Measurements from ENCODE around the gene CRHR2. TPM values are rescaled to one million over a fixed set of nuclear protein-coding genes. Genes with fewer than 3 reads are reported as not detected.

The CRHR2 gene
- total and polyA plus RNA-seq, 4 donors: 0.02 to 0.20 TPM; not detected in 2

DNA sequence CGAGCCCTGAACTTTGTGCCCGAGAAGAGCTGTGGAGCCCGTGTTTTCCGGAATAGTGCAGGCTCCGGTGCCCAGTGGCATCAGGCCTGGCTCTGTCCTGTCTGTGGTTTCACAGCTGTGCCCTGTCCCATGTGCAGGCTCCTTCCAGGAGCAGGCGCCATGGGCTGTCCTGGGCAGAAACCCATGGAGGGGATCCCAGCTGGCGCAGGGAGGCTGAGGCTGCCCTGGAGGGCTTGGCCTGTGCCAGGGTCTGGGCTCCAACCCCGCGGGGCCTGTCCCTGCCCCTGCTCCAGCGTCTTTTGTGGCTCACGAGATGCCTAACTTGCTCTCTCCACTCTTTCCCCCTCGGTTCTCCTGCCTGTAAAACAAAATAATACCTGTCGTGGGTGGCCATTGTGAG is 23.3 kb upstream of the CRHR2 start:
- DNase-seq (no peak), ATAC-seq (ENCODE audit: insufficient read depth, low FRiP score) (no peak)
- H3K4me3 ChIP-seq: no peak overlapping the region
- no peaks in the 10 kb centered on the region for H3K27me3 ChIP-seq (ENCODE audit: control insufficient read depth in 3 of 3, insufficient read depth in 3 of 3, low read length in 2 of 3)
- no peak overlapping the region for H3K27ac ChIP-seq (ENCODE audit: low read depth in 1 of 2, low read length in 1 of 2)
- H3K9me3 ChIP-seq (ENCODE audit: control insufficient read depth in 4 of 4, insufficient read depth in 3 of 4, low read length in 3 of 4): no peaks in the 10 kb centered on the region
- H3K4me1 ChIP-seq (ENCODE audit: control insufficient read depth in 5 of 5, insufficient read depth in 5 of 5, low read length in 5 of 5): peaks cover 0 to 3% (median 0%) of the 10 kb centered on the region in 5 donors
- 92 to 94% methylated on average over 13 of the region's 13 CpGs for WGBS, 2 donors
- TF ChIP-seq, protein P1, sequence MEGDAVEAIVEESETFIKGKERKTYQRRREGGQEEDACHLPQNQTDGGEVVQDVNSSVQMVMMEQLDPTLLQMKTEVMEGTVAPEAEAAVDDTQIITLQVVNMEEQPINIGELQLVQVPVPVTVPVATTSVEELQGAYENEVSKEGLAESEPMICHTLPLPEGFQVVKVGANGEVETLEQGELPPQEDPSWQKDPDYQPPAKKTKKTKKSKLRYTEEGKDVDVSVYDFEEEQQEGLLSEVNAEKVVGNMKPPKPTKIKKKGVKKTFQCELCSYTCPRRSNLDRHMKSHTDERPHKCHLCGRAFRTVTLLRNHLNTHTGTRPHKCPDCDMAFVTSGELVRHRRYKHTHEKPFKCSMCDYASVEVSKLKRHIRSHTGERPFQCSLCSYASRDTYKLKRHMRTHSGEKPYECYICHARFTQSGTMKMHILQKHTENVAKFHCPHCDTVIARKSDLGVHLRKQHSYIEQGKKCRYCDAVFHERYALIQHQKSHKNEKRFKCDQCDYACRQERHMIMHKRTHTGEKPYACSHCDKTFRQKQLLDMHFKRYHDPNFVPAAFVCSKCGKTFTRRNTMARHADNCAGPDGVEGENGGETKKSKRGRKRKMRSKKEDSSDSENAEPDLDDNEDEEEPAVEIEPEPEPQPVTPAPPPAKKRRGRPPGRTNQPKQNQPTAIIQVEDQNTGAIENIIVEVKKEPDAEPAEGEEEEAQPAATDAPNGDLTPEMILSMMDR (IDR thresholded peaks at IDR 0.05; ENCODE audit: control extremely low read depth, extremely low read depth): no peak
- H3K9ac ChIP-seq (ENCODE audit: insufficient read depth in 1 of 2, low read length in 2 of 2): no peak overlapping the region
- no peaks in the 10 kb centered on the region for H3K36me3 ChIP-seq (ENCODE audit: control insufficient read depth in 4 of 4, insufficient read depth in 4 of 4, low read length in 4 of 4)

- Histone ChIP-seq H3K36me3 (ENCODE audit: control insufficient read depth in 4 of 4, insufficient read depth in 4 of 4, low read length in 4 of 4) (no peaks in the 10 kb centered on the region), H3K27ac (ENCODE audit: low read depth in 1 of 2, low read length in 1 of 2) (no peak overlapping the region), H3K4me1 (ENCODE audit: control insufficient read depth in 5 of 5, insufficient read depth in 5 of 5, low read length in 5 of 5) (peaks cover 0 to 4% (median 0%) of the 10 kb centered on the region in 5 donors), H3K4me3 (no peak overlapping the region), H3K9ac (ENCODE audit: insufficient read depth in 1 of 2, low read length in 2 of 2) (no peak overlapping the region), H3K9me3 (ENCODE audit: control insufficient read depth in 4 of 4, insufficient read depth in 3 of 4, low read length in 3 of 4) (no peaks in the 10 kb centered on the region), H3K27me3 (ENCODE audit: control insufficient read depth in 3 of 3, insufficient read depth in 3 of 3, low read length in 2 of 3) (no peaks in the 10 kb centered on the region)
- TF ChIP-seq, protein P1 (IDR thresholded peaks at IDR 0.05; ENCODE audit: control extremely low read depth, extremely low read depth): no peak
- DNase-seq (no peak), ATAC-seq (ENCODE audit: insufficient read depth, low FRiP score) (no peak)
- WGBS, 2 donors: 90 to 92% methylated on average over 8 of the region's 8 CpGs
These were observed 22.8 kb upstream of the CRHR2 start for GRCh38 chr7:30705008-30705407.

GRCh38 chr7:30703756-30704155 is 21.5 kb upstream of the CRHR2 start:
- Histone ChIP-seq H3K27ac (ENCODE audit: low read depth in 1 of 2, low read length in 1 of 2) (no peak overlapping the region), H3K4me1 (ENCODE audit: control insufficient read depth in 5 of 5, insufficient read depth in 5 of 5, low read length in 5 of 5) (peaks cover 0 to 10% (median 0%) of the 10 kb centered on the region in 5 donors), H3K9me3 (ENCODE audit: control insufficient read depth in 4 of 4, insufficient read depth in 3 of 4, low read length in 3 of 4) (no peaks in the 10 kb centered on the region), H3K36me3 (ENCODE audit: control insufficient read depth in 4 of 4, insufficient read depth in 4 of 4, low read length in 4 of 4) (no peaks in the 10 kb centered on the region), H3K4me3 (no peak overlapping the region), H3K27me3 (ENCODE audit: control insufficient read depth in 3 of 3, insufficient read depth in 3 of 3, low read length in 2 of 3) (no peaks in the 10 kb centered on the region), H3K9ac (ENCODE audit: insufficient read depth in 1 of 2, low read length in 2 of 2) (no peak overlapping the region)
- ATAC-seq (ENCODE audit: insufficient read depth, low FRiP score) (no peak), DNase-seq (no peak)
- TF ChIP-seq, protein P1 (IDR thresholded peaks at IDR 0.05; ENCODE audit: control extremely low read depth, extremely low read depth): no peak
- WGBS, 2 donors: 87 to 88% methylated on average over 4 of the region's 4 CpGs

DNA sequence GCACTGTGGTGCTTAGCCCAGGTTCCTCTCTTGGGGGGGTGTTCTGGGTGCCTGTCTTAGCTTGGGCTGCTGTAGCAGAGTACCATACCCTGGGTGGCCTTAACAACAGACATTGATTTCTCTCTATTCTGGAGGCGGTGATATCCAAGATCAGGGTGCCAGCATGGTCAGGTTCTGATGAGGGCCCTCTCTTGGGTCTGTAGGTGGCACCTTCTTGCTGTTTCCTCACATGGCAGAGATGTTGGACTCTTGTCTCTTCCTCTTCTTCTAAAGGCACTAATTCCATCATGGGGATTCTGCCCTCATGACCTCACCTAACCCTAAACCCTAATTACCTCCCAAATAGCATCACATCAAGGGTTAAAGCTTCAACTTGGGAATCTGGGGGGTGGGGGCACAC is 19.9 kb upstream of the CRHR2 start:
- Histone ChIP-seq H3K27ac (ENCODE audit: low read depth in 1 of 2, low read length in 1 of 2) (no peak overlapping the region), H3K4me1 (ENCODE audit: control insufficient read depth in 5 of 5, insufficient read depth in 5 of 5, low read length in 5 of 5) (peaks cover 0 to 14% (median 0%) of the 10 kb centered on the region in 5 donors), H3K4me3 (no peak overlapping the region), H3K9ac (ENCODE audit: insufficient read depth in 1 of 2, low read length in 2 of 2) (no peak overlapping the region), H3K9me3 (ENCODE audit: control insufficient read depth in 4 of 4, insufficient read depth in 3 of 4, low read length in 3 of 4) (no peaks in the 10 kb centered on the region), H3K36me3 (ENCODE audit: control insufficient read depth in 4 of 4, insufficient read depth in 4 of 4, low read length in 4 of 4) (no peaks in the 10 kb centered on the region), H3K27me3 (ENCODE audit: control insufficient read depth in 3 of 3, insufficient read depth in 3 of 3, low read length in 2 of 3) (no peaks in the 10 kb centered on the region)
- DNase-seq (no peak), ATAC-seq (ENCODE audit: insufficient read depth, low FRiP score) (no peak)
- 88 to 92% methylated on average over 1 of the region's 1 CpG for WGBS, 2 donors
- TF ChIP-seq, protein P1 (IDR thresholded peaks at IDR 0.05; ENCODE audit: control extremely low read depth, extremely low read depth): no peak

Data from lung (tissue), 12 donors.